Body of pancreas (tissue), 4 donors: ENCODE data around the gene SUMO3.

Experiments used
- CTCF ChIP-seq, 7 experiments: fragments of 450-650 bp in 4 of 7; fragments of 200-600 bp in 3 of 7; sonication (generic) in 3 of 7; IDR thresholded peaks; one replicate each; pipeline ENCODE4 v1.5.1; 2016 to 2019; ENCODE audit warnings: antibody characterized with exemption in 7 of 7
- POLR2A ChIP-seq, 3 donors: fragments of 450-650 bp; IDR thresholded peaks; one replicate each; pipeline ENCODE4 v1.6.1; 2016; ENCODE audit warnings: antibody characterized with exemption in 3 of 3, mild to moderate bottlenecking in 2 of 3

GRCh38 chr21:44803651-44804050 lies 14.2 kb downstream of the SUMO3 start:
- no peak for TF ChIP-seq CTCF (IDR thresholded peaks at IDR 0.05)
- TF ChIP-seq POLR2A (IDR thresholded peaks at IDR 0.05), result no peak
